NK-92 (cell line): ENCODE data around the gene CDC42BPA.
"Not testable (repeated sequence)": the region's sequence is repeated elsewhere in the genome, so short reads cannot be mapped to it uniquely, and the experiment has no call there.

Experiments used
- DNase-seq: peaks from one replicate; lab custom pipeline; 2025; ENCODE audit not compliant: unreplicated experiment; lab: John Stamatoyannopoulos, UW

CDC42BPA gene

GRCh38 chr1:227003165-227003564 lies 315.1 kb downstream of the CDC42BPA start:
- DNase-seq = no peak

- DNase-seq = no peak
Measured at GRCh38 chr1:227002531-227003049, 315.7 kb downstream of the CDC42BPA start.

DNA sequence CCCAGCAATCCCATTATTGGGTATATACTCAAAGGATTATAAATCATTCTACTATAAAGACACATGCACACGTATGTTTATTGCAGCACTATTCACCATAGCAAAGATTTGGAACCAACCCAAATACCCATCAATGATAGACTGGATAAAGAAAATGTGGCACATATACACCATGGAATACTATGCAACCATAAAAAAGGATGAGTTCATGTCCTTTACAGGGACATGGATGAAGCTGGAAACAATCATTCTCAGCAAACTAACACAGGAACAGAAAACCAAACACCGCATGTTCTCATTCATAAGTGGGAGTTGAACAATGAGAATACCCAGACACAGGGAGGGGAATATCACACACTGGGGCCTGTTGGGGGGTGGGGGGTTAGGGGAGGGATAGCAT lies 318.7 kb downstream of the CDC42BPA start:
- DNase-seq = not testable (repeated sequence)

GRCh38 chr1:226995365-226996332 lies 322.6 kb downstream of the CDC42BPA start:
- no peak for DNase-seq

- DNase-seq = no peak
Measured at GRCh38 chr1:226994586-226995364, 323.5 kb downstream of the CDC42BPA start.

- DNase-seq = no peak
Measured at GRCh38 chr1:226993814-226994585, 324.3 kb downstream of the CDC42BPA start.

DNA sequence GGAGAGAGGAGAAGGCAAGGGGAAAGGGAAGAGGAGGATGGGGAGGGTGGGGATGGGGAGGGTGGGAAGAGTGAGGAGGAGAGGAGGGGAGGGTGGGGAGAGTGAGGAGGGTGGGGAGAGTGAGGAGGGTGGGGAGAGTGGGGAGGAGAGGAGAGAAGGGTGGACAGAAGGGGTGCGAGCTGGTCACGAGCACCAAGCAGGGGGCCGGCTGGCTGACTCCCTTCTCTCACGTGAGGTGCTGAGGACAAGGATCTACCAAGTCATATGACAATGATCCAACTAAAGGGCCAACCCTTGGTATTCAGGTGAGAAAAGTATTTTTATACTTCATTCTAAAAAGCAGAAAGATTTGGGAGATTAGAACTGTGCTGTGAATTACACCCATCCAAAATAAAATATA lies 326.4 kb downstream of the CDC42BPA start:
- no peak for DNase-seq

GRCh38 chr1:226990133-226990716 lies 328.1 kb downstream of the CDC42BPA start:
- DNase-seq = no peak

- no peak for DNase-seq
Measured at GRCh38 chr1:226989085-226989920, 329.0 kb downstream of the CDC42BPA start.

DNA sequence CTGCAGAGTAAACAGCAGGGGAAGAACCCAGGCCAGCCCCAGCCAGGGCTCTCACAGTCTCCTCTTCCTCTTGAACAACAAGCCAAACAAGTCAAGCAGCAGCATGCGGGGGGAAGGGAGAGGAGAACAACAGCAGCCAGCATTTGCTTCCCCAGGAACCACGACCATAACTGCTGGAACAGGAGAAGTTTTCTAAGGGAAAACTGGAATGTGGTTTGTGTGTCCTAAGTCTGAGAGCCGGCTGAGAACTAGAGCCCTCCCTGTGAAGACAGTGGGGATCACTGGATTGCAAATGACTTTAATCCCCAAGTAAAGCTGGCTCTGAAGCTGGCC lies 330.0 kb downstream of the CDC42BPA start:
- DNase-seq = no peak

DNA sequence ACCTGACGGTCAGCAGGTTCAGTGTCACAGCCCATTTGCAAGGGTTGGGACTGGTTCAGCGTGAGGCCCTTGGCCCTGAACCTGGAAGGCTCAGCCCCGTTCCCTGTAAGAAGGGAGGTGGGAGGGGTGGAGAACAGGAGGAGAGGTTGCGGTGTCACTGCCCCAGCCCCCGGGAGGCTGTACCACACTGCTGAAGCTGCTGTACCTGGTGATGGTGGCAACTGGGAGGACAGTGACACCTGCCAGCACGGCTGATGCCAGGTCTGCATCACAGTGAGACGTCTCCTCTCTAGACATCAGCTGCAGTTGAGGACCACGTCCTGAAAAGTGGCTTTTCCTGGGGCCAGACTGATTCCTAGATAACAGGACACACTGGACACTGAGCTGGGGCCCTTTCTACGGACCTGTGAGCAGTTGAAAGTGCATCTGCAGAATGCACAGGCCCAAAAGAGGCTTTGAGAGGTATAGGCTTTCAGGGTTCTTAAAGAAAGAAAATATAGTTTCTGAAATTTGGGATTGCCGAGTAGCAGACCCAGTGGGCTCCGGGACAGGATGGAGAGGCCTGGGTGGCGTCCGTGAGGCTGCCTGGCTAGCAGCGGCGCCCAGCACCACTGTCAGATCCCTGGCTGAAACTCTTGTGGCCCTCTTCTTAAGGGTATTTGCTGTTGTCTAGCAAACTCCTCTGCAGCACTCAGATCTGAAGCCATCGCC lies 330.5 kb downstream of the CDC42BPA start:
- DNase-seq = no peak

GRCh38 chr1:226987179-226987536 lies 331.1 kb downstream of the CDC42BPA start:
- no peak for DNase-seq

- no peak for DNase-seq
Measured at GRCh38 chr1:226986496-226987178, 331.7 kb downstream of the CDC42BPA start.

- DNase-seq = no peak
Measured at GRCh38 chr1:226985839-226986463, 332.3 kb downstream of the CDC42BPA start.

DNA sequence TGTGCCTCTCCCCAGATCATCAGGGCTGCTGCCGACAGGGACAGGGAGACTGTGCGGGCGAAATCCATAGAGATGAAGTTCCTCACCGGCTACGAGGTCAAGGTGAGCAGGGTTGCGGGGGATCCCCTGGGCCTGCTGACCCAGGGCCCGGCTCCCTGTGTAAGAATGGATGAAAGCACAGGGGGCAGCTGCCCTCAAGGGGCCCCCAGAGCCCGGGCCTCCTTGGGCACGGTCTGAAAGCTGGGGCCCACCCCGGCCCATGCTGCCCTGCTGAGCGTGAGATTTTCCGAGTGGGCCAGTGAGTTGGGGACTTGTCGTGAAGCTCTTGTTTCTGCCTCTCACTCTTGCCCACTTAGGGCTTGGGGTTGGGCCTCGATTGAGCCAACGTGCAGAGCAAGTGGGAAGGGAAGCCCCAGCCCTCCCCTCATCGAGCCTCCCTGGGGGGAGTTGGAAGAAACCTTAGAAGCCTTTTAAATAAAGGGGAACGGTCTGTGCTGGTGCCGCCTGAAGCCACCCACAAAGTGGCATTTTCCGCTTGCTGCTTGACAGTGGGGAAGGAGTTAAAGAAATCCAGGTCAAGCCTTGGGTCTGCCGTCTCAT lies 333.0 kb downstream of the CDC42BPA start:
- no peak for DNase-seq

- no peak for DNase-seq
Measured at GRCh38 chr1:226984521-226985238, 333.6 kb downstream of the CDC42BPA start.

GRCh38 chr1:226983992-226984364 lies 334.3 kb downstream of the CDC42BPA start:
- no peak for DNase-seq
